SK-N-SH (cell line): ENCODE results near the gene TAS2R50.

Experiments used
- CHD2 ChIP-seq: fragments of 150-350 bp; IDR thresholded peaks from 2 replicates; pipeline ENCODE4 v1.6.1; 2018; ENCODE audit warnings: low read length; ENCODE audit not compliant: partially characterized antibody
- CTCF ChIP-seq: fragments of 200-600 bp; sonication (generic); IDR thresholded peaks from 2 replicates; pipeline ENCODE4 v1.6.1; 2017; ENCODE audit warnings: antibody characterized with exemption, mild to moderate bottlenecking, moderate library complexity
- ELF1 ChIP-seq: IDR thresholded peaks from 2 replicates; pipeline ENCODE4 v1.4.0; 2012
- GATA2 ChIP-seq: sonication (generic); formaldehyde crosslinking; IDR thresholded peaks from 2 replicates; pipeline ENCODE4 v1.5.0; 2020; ENCODE audit warnings: mild to moderate bottlenecking, missing genetic modification reagents
- MXI1 ChIP-seq: IDR thresholded peaks from 2 replicates; pipeline ENCODE4 v1.6.1; 2012; ENCODE audit warnings: mild to moderate bottlenecking, low read depth, low read length, improper control_type of control experiment
- RCOR1 ChIP-seq: fragments of 150-350 bp; IDR thresholded peaks from 2 replicates; pipeline ENCODE4 v1.6.1; 2017; ENCODE audit warnings: antibody characterized with exemption, low read length
- RXRA ChIP-seq: IDR thresholded peaks from 2 replicates; pipeline ENCODE4 v1.4.0; 2012; ENCODE audit warnings: low read depth, mild to moderate bottlenecking, borderline replicate concordance
- SIN3A ChIP-seq: IDR thresholded peaks from 2 replicates; pipeline ENCODE4 v1.6.1; 2012; ENCODE audit warnings: low read depth, mild to moderate bottlenecking, low read length, moderate library complexity, borderline replicate concordance
- USF2 ChIP-seq: fragments of 150-350 bp; IDR thresholded peaks from 2 replicates; pipeline ENCODE4 v1.6.1; 2017; ENCODE audit warnings: antibody characterized with exemption, low read length, low read depth, borderline replicate concordance
- TF ChIP-seq, protein P1 (sequence below): IDR thresholded peaks from 2 replicates; pipeline ENCODE4 v1.4.0; 2012; ENCODE audit warnings: low read depth
- TF ChIP-seq, protein P2 (sequence below): IDR thresholded peaks from 2 replicates; pipeline ENCODE4; 2012

- no peak for TF ChIP-seq CHD2
- no peak for TF ChIP-seq GATA2
- no peak for TF ChIP-seq CTCF
- no peak for TF ChIP-seq MXI1
- TF ChIP-seq ELF1, result no peak
- TF ChIP-seq RXRA, result no peak
- TF ChIP-seq RCOR1, result no peak
- TF ChIP-seq USF2, result no peak
- TF ChIP-seq, protein P1, sequence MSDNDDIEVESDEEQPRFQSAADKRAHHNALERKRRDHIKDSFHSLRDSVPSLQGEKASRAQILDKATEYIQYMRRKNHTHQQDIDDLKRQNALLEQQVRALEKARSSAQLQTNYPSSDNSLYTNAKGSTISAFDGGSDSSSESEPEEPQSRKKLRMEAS, result no peak
- TF ChIP-seq, protein P2, sequence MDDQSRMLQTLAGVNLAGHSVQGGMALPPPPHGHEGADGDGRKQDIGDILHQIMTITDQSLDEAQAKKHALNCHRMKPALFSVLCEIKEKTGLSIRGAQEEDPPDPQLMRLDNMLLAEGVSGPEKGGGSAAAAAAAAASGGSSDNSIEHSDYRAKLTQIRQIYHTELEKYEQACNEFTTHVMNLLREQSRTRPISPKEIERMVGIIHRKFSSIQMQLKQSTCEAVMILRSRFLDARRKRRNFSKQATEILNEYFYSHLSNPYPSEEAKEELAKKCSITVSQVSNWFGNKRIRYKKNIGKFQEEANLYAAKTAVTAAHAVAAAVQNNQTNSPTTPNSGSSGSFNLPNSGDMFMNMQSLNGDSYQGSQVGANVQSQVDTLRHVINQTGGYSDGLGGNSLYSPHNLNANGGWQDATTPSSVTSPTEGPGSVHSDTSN, result no peak
- TF ChIP-seq SIN3A, result no peak
Observed at GRCh38 chr12:10960211-10960610, 26.5 kb downstream of the TAS2R50 start.
